DMS 273 (cell line): ENCODE results near the gene TAC4.
"Not testable (repeated sequence)": the region's sequence is repeated elsewhere in the genome, so short reads cannot be mapped to it uniquely, and the experiment has no call there.

Experiments
- DNase-seq: peaks from one replicate; lab custom pipeline; 2025; ENCODE audit not compliant: unreplicated experiment; lab: John Stamatoyannopoulos, UW

The TAC4 gene

GRCh38 chr17:49843774-49844350 is 4.0 kb downstream of the TAC4 start:
- DNase-seq, result peak; percentile 36

- DNase-seq, result no peak
These were observed 5.0 kb downstream of the TAC4 start for GRCh38 chr17:49842846-49843245.

- DNase-seq, result no peak
These were observed 5.5 kb downstream of the TAC4 start for GRCh38 chr17:49842371-49842770.

- no peak for DNase-seq
These were observed 6.3 kb downstream of the TAC4 start for GRCh38 chr17:49841548-49841947.

GRCh38 chr17:49839455-49839854 is 8.4 kb downstream of the TAC4 start:
- no peak for DNase-seq

- DNase-seq, result no peak
These were observed 11.5 kb downstream of the TAC4 start for GRCh38 chr17:49836111-49837030.

- DNase-seq, result no peak
These were observed 12.4 kb downstream of the TAC4 start for GRCh38 chr17:49835472-49835871.

- no peak for DNase-seq
These were observed 13.6 kb downstream of the TAC4 start for GRCh38 chr17:49834118-49834743.

- DNase-seq, result no peak
These were observed 14.8 kb downstream of the TAC4 start for GRCh38 chr17:49832840-49833599.

GRCh38 chr17:49830605-49831004 is 17.3 kb downstream of the TAC4 start:
- DNase-seq, result no peak

- no peak for DNase-seq
These were observed 18.8 kb downstream of the TAC4 start for GRCh38 chr17:49829026-49829425.

- not testable (repeated sequence) for DNase-seq
These were observed 19.5 kb downstream of the TAC4 start for GRCh38 chr17:49828325-49828724.

GRCh38 chr17:49825645-49826044 is 22.2 kb downstream of the TAC4 start:
- DNase-seq, result no peak

- no peak for DNase-seq
These were observed 24.3 kb downstream of the TAC4 start for GRCh38 chr17:49823614-49824013.

GRCh38 chr17:49822829-49823228 is 25.0 kb downstream of the TAC4 start:
- DNase-seq, result no peak

GRCh38 chr17:49821916-49822315 is 26.0 kb downstream of the TAC4 start:
- DNase-seq, result no peak

GRCh38 chr17:49821466-49821865 is 26.4 kb downstream of the TAC4 start:
- no peak for DNase-seq

GRCh38 chr17:49820773-49821172 is 27.1 kb downstream of the TAC4 start:
- DNase-seq, result no peak

GRCh38 chr17:49819651-49820050 is 28.2 kb downstream of the TAC4 start:
- no peak for DNase-seq

GRCh38 chr17:49819138-49819537 is 28.7 kb downstream of the TAC4 start:
- DNase-seq, result no peak

GRCh38 chr17:49817993-49818392 is 29.9 kb downstream of the TAC4 start:
- no peak for DNase-seq
